Mesothelial cell of epicardium (in vitro differentiated cells): ENCODE results near the gene LRFN4. TPM values are rescaled to one million over a fixed set of nuclear protein-coding genes. Genes with fewer than 3 reads are reported as not detected.

ENCODE experiments used
- DNase-seq, 2 experiments: peaks; one replicate each; pipeline ENCODE4 v3.0.0; 2021; ENCODE audit warnings: low spot score in 2 of 2; ENCODE audit not compliant: unreplicated experiment in 2 of 2
- H3K27ac Mint-ChIP-seq: 2 replicates; pipeline ENCODE4 v1.8.0; 2021; ENCODE audit warnings: mixed read lengths
- H3K27me3 Mint-ChIP-seq: 2 replicates; pipeline ENCODE4 v1.8.0; 2021; ENCODE audit warnings: low read depth, mixed read lengths
- H3K36me3 Mint-ChIP-seq: 2 replicates; pipeline ENCODE4 v1.8.0; 2021; ENCODE audit warnings: mixed read lengths
- H3K4me1 Mint-ChIP-seq: 2 replicates; pipeline ENCODE4 v1.8.0; 2021; ENCODE audit warnings: mixed read lengths
- H3K4me3 Mint-ChIP-seq: 2 replicates; pipeline ENCODE4 v1.8.0; 2021; ENCODE audit warnings: mild to moderate bottlenecking, moderate library complexity, mixed read lengths
- H3K9me3 Mint-ChIP-seq: 2 replicates; pipeline ENCODE4 v1.8.0; 2021; ENCODE audit warnings: mixed read lengths
- CTCF ChIP-seq: fragments of 200-600 bp; sonication (generic); IDR thresholded peaks from one replicate; pipeline ENCODE4 v1.5.0; 2021; ENCODE audit warnings: antibody characterized with exemption; ENCODE audit not compliant: unreplicated experiment
- total RNA-seq: library from RNA; stranded (reverse); gene quantifications from 3 replicates; pipeline ENCODE4 v1.2.1, GENCODE V29; 2021

The LRFN4 gene
- total RNA-seq, 1 donor from 2014 or later = 26.6 TPM

DNA sequence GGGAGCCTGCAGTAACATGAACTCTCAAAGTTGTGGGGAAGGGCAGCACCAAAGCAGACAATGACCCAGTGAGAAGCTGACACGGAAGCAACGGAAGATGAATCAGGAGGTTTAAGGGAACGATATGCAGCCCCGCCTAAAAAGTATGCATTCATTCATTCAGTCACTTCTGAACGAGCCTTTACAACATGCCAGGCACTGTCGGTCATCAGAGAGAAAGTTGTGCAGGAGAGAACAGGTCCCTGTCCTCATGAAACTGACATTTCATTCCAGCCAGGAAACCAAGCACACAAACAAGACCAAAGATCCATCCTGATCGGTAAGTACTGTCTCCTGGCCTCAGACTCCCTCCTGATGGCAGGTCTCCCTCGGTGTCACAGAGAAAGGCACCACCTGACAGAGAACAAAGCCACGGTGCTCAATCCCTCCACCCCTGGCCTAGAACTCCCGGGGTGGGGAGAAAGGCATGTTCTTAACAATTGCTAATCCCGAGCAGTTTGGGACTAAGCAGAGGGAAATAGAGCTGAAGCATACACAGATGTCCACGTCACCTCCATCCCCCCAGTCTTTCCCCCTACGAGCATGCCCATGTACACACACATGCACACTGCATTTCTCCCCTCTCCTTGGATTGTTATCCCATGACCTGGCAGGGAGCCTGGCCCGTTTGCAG, 49.3 kb downstream of the LRFN4 start:
- no peak overlapping the region for H3K27ac Mint-ChIP-seq
- no peaks in the 10 kb centered on the region for H3K4me1 Mint-ChIP-seq
- TF ChIP-seq CTCF = no peak
- H3K4me3 Mint-ChIP-seq = no peak overlapping the region
- no peak for DNase-seq
- no peaks in the 10 kb centered on the region for H3K9me3 Mint-ChIP-seq
- H3K36me3 Mint-ChIP-seq = no peaks in the 10 kb centered on the region
- no peaks in the 10 kb centered on the region for H3K27me3 Mint-ChIP-seq

DNA sequence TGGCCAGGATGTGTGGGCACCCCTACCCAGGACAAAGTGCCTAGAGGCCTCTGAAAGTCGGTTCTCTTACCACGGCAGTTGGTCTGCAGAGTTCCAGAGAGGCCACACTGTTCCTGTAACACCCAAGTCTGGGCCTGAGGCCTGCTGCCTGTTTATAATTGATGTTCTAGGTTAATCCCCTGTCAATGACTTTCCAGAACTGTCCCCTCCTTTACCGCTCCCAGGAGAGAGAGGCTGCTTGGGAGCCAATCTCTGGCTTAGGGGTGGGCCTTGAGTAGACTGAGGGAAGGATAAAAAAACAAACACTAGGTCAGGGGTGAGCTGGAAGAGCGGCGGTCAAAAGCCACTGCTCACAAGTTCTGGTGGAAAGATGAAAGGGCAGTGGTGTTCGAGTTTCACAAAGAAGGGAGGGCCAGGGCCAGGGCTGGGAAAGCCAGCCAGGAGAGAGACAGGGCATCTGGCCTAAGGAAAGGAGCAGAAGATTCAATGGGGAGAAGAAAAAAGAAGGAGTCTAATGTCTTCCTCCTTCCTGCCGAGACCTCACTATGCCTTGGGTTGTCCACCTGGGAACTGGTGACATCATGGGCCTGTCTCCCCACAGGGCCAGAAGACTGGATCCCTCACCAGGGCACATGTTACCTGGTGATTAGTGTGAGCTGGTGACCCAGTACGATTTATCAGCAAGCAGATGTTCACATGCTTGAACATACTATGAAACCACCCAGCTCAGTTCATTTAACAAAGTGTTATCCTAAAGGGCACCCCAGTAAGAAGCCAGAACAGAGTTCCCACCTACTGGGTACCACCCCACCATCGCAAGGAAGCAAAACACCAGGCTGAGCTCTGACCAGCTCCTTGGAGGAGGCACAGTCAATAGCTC, 51.1 kb downstream of the LRFN4 start:
- H3K36me3 Mint-ChIP-seq = no peaks in the 10 kb centered on the region
- TF ChIP-seq CTCF = no peak
- no peak for DNase-seq
- no peaks in the 10 kb centered on the region for H3K9me3 Mint-ChIP-seq
- no peak overlapping the region for H3K4me3 Mint-ChIP-seq
- no peak overlapping the region for H3K27ac Mint-ChIP-seq
- no peaks in the 10 kb centered on the region for H3K27me3 Mint-ChIP-seq
- H3K4me1 Mint-ChIP-seq = no peaks in the 10 kb centered on the region

- Mint-ChIP-seq H3K4me3 (no peak overlapping the region), H3K9me3 (no peaks in the 10 kb centered on the region), H3K36me3 (no peaks in the 10 kb centered on the region), H3K27me3 (no peaks in the 10 kb centered on the region), H3K27ac (no peak overlapping the region), H3K4me1 (no peaks in the 10 kb centered on the region)
- no peak for TF ChIP-seq CTCF
- no peak for DNase-seq
Measured at GRCh38 chr11:66909181-66909580, 52.3 kb downstream of the LRFN4 start.

DNA sequence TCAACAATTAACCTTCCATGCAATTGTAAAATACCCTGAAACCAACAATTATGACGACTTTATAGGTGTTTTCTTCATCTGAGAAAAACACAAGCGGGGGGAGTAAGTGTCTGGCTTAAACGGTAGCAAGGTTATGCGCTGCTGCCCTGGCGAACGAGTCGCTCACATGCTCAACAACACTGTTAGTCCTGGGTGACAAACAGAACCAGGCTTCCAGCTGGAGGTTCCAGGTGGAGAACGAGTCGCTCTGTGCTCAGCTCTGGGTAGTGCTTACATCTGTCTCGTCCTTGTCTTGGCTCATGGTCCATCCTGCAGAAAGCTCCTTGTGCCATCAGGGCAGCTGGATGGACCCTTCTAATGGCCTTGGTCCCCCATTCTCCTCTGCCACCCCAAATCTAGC, 53.2 kb downstream of the LRFN4 start:
- Mint-ChIP-seq H3K27me3 (no peaks in the 10 kb centered on the region), H3K4me3 (no peak overlapping the region), H3K27ac (no peak overlapping the region), H3K4me1 (no peaks in the 10 kb centered on the region), H3K36me3 (no peaks in the 10 kb centered on the region), H3K9me3 (no peaks in the 10 kb centered on the region)
- no peak for TF ChIP-seq CTCF
- DNase-seq = no peak

Other genes starting within 250 kb of the LRFN4 start
- 126 to 135 TPM (median 128 TPM) in 3 replicates for gene RBM14, start 240.4 kb upstream of the LRFN4 start, total RNA-seq
- gene RBM4, start 218.4 kb upstream of the LRFN4 start, total RNA-seq = 240 to 248 TPM (median 242 TPM) in 3 replicates
- gene RBM4B, start 179.2 kb upstream of the LRFN4 start, total RNA-seq = 38.7 to 40.7 TPM (median 39.6 TPM) in 3 replicates
- gene SPTBN2, start 127.8 kb upstream of the LRFN4 start, total RNA-seq = 62.0 to 63.4 TPM (median 62.4 TPM) in 3 replicates
- 27.0 to 27.8 TPM (median 27.2 TPM) in 3 replicates for gene RCE1, start 13.6 kb upstream of the LRFN4 start, total RNA-seq
- 9.5 to 10.0 TPM (median 9.9 TPM) in 3 replicates for gene PC, start 101.3 kb downstream of the LRFN4 start, total RNA-seq
- gene C11orf86, start 118.2 kb downstream of the LRFN4 start, total RNA-seq = not detected in 3 replicates
- 0.24 to 0.40 TPM (median 0.34 TPM) in 3 replicates for gene SYT12, start 166.1 kb downstream of the LRFN4 start, total RNA-seq
- 19.1 to 20.7 TPM (median 19.5 TPM) in 3 replicates for gene RHOD, start 199.8 kb downstream of the LRFN4 start, total RNA-seq